SK-N-SH (cell line): ENCODE measurements around the gene CD2. TPM values are rescaled to one million over a fixed set of nuclear protein-coding genes. Genes with fewer than 3 reads are reported as not detected.

Experiments
- CTCF ChIA-PET: fragments of 300-600, 350-600 bp; formaldehyde crosslinking; extraction: SDS; loops from one replicate; lab custom pipeline; 2021; lab: Yijun Ruan, JAX
- POLR2A ChIA-PET: fragments of 350-600 bp; sonication (Branson Sonifier 250); formaldehyde crosslinking; extraction: SDS; loops from one replicate; lab custom pipeline; 2020; ENCODE audit warnings: antibody characterized with exemption, inconsistent platforms; lab: Yijun Ruan, JAX
- DNase-seq: peaks from one replicate; pipeline ENCODE4 v3.0.0; 2012
- H2AFZ ChIP-seq: fragments of 200-600 bp; sonication (generic); 2 replicates; pipeline ENCODE4 v1.8.1; 2016; ENCODE audit warnings: antibody characterized with exemption, mild to moderate bottlenecking, low read depth
- H3F3A ChIP-seq: fragments of 200-600 bp; sonication (generic); replicated peaks from 2 replicates; pipeline ENCODE3; 2016; ENCODE audit warnings: antibody characterized with exemption, mild to moderate bottlenecking; ENCODE audit not compliant: insufficient read depth
- H3K27ac ChIP-seq, 2 experiments: fragments of 200-500 bp in 1 of 2; fragments of 200-600 bp in 1 of 2; sonication (Bioruptor generic) in 1 of 2; sonication (generic), shearing (Covaris generic) in 1 of 2; 2 replicates each; pipeline versions ENCODE4 v1.5.1 to v1.6.1; 2014 to 2016; ENCODE audit warnings: low read depth in 2 of 2, inconsistent platforms in 1 of 2, low read length in 1 of 2, mild to moderate bottlenecking in 1 of 2, mixed read lengths in 1 of 2
- H3K27me3 ChIP-seq: fragments of 200-600 bp; sonication (generic), shearing (Covaris generic); 2 replicates; pipeline ENCODE4 v1.6.1; 2016; ENCODE audit warnings: mixed run types; ENCODE audit not compliant: insufficient read depth
- H3K36me3 ChIP-seq, 2 experiments: fragments of 200-500 bp in 1 of 2; fragments of 200-600 bp in 1 of 2; sonication (Bioruptor generic) in 1 of 2; sonication (generic) in 1 of 2; replicated peaks in 1 of 2; 2 replicates each; pipeline versions ENCODE3 to v1.5.1; 2014 to 2016; ENCODE audit warnings: low read length in 1 of 2, mild to moderate bottlenecking in 1 of 2; ENCODE audit not compliant: insufficient read depth in 2 of 2, control insufficient read depth in 1 of 2
- H3K4me1 ChIP-seq, 2 experiments: fragments of 200-500 bp in 1 of 2; fragments of 200-600 bp in 1 of 2; sonication (Bioruptor generic) in 1 of 2; sonication (generic), shearing (Covaris generic) in 1 of 2; 2 replicates each; pipeline versions ENCODE4 v1.5.1 to v1.6.1; 2014 to 2016; ENCODE audit warnings: low read depth in 1 of 2, low read length in 1 of 2, mixed run types in 1 of 2; ENCODE audit not compliant: insufficient read depth in 2 of 2, control insufficient read depth in 1 of 2
- H3K4me2 ChIP-seq: fragments of 200-600 bp; sonication (generic), shearing (Covaris generic); 2 replicates; pipeline ENCODE4 v1.6.1; 2017; ENCODE audit warnings: mixed run types
- H3K4me3 ChIP-seq, 2 experiments: fragments of 200-500 bp in 1 of 2; fragments of 200-600 bp in 1 of 2; sonication (Bioruptor generic) in 1 of 2; sonication (generic), shearing (Covaris generic) in 1 of 2; 2 replicates each; pipeline versions ENCODE4 v1.5.1 to v1.8.1; 2014 to 2016; ENCODE audit warnings: low read depth in 2 of 2, inconsistent platforms in 1 of 2, low read length in 1 of 2, mild to moderate bottlenecking in 1 of 2, mixed read lengths in 1 of 2, moderate library complexity in 1 of 2
- H3K79me2 ChIP-seq: fragments of 200-600 bp; sonication (generic); 2 replicates; pipeline ENCODE4 v1.8.1; 2017; ENCODE audit warnings: mild to moderate bottlenecking; ENCODE audit not compliant: insufficient read depth
- H3K9ac ChIP-seq: fragments of 200-600 bp; sonication (generic); 2 replicates; pipeline ENCODE4 v1.6.1; 2017; ENCODE audit warnings: mixed run types
- H3K9me2 ChIP-seq: fragments of 200-600 bp; sonication (generic); 2 replicates; pipeline ENCODE4 v1.6.1; 2017; ENCODE audit warnings: mixed run types
- H3K9me3 ChIP-seq: fragments of 200-600 bp; sonication (generic); 2 replicates; pipeline ENCODE4 v1.6.1; 2017; ENCODE audit warnings: mixed run types, mild to moderate bottlenecking, moderate library complexity
- H4K20me1 ChIP-seq: fragments of 200-600 bp; sonication (generic); 2 replicates; pipeline ENCODE4 v1.6.1; 2017; ENCODE audit warnings: mild to moderate bottlenecking, mixed run types; ENCODE audit not compliant: insufficient read depth
- FOSL2 ChIP-seq: IDR thresholded peaks from 2 replicates; pipeline ENCODE4 v1.4.0; 2012; ENCODE audit warnings: low read depth, mild to moderate bottlenecking, moderate library complexity, borderline replicate concordance
- GABPA ChIP-seq: IDR thresholded peaks from 2 replicates; pipeline ENCODE4 v1.4.0; 2012; ENCODE audit warnings: low read depth, mild to moderate bottlenecking
- MXI1 ChIP-seq: IDR thresholded peaks from 2 replicates; pipeline ENCODE4 v1.6.1; 2012; ENCODE audit warnings: mild to moderate bottlenecking, low read depth, low read length, improper control_type of control experiment
- NFIC ChIP-seq: IDR thresholded peaks from 2 replicates; pipeline ENCODE4 v1.4.0; 2012; ENCODE audit warnings: borderline replicate concordance
- POLR2AphosphoS5 ChIP-seq: IDR thresholded peaks from 2 replicates; pipeline ENCODE4 v1.6.1; 2012; ENCODE audit warnings: low read depth, low read length
- RCOR1 ChIP-seq: fragments of 150-350 bp; IDR thresholded peaks from 2 replicates; pipeline ENCODE4 v1.6.1; 2017; ENCODE audit warnings: antibody characterized with exemption, low read length
- RFX5 ChIP-seq: IDR thresholded peaks from 2 replicates; pipeline ENCODE4 v1.6.1; 2012; ENCODE audit warnings: mild to moderate bottlenecking, improper control_type of control experiment, low read length
- RXRA ChIP-seq: IDR thresholded peaks from 2 replicates; pipeline ENCODE4 v1.4.0; 2012; ENCODE audit warnings: low read depth, mild to moderate bottlenecking, borderline replicate concordance
- SMC3 ChIP-seq: IDR thresholded peaks from 2 replicates; pipeline ENCODE4 v1.6.1; 2012; ENCODE audit warnings: low read depth, low read length, improper control_type of control experiment
- TCF12 ChIP-seq: IDR thresholded peaks from 2 replicates; pipeline ENCODE4 v1.4.0; 2012
- YY1 ChIP-seq: IDR thresholded peaks from 2 replicates; pipeline ENCODE4 v1.4.0; 2012; ENCODE audit warnings: low read depth, mild to moderate bottlenecking
- WGBS: methylation state at CpG from one replicate; pipeline ENCODE4 v1.1.6; 2017; ENCODE audit warnings: low lambda C conversion rate; 5-methylcytosine and 5-hydroxymethylcytosine counted together
- polyA plus RNA-seq, 3 experiments: library from polyadenylated mRNA; depleted of rRNA; stranded (reverse); fragments of >200 nt; gene quantifications; 2 replicates each; pipeline ENCODE4 v1.2.3, GENCODE V29; 2012
- TF ChIP-seq, protein P1 (sequence below): fragments of 200-600 bp; sonication (generic); IDR thresholded peaks from 2 replicates; pipeline ENCODE4 v1.6.1; 2017; ENCODE audit warnings: antibody characterized with exemption, mild to moderate bottlenecking, moderate library complexity
- TF ChIP-seq, protein P2 (sequence below): IDR thresholded peaks from 2 replicates; pipeline ENCODE4 v1.4.0; 2012; ENCODE audit warnings: low read depth, borderline replicate concordance
- TF ChIP-seq, protein P3 (sequence below): IDR thresholded peaks from 2 replicates; pipeline ENCODE4 v1.4.0; 2012; ENCODE audit warnings: low read depth, borderline replicate concordance

Gene CD2
- polyA plus RNA-seq, 1 of the 3 experiments (the other 2 are of a cell fraction), result not detected

DNA sequence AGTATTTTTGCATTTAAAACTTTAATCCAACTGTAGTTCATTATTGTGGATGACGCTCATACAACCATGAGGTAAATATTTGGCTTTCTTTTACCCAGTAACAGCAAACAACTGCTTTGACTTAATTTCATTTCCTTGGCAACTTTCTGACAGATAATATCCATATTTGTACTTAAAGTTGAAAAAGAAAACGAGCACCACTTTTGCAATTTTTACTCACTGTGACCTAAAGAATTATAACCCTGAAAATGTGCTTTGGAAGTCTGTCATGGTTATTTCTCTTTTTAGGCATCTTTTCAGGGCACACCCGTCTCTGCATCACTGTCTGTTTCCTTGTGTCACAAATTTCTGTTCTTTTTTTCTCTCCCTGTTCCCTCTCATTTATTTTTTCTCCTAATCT is 918 bp upstream of the CD2 start:
- Histone ChIP-seq H4K20me1 (no peaks in the 10 kb centered on the region), H3K27me3 (no peaks in the 10 kb centered on the region), H3F3A (no peaks in the 10 kb centered on the region), H3K79me2 (no peaks in the 10 kb centered on the region), H3K9ac (no peak overlapping the region), H3K4me1 (no peaks in the 10 kb centered on the region), H3K36me3 (no peaks in the 10 kb centered on the region), H3K27ac (no peak overlapping the region), H2AFZ (no peak overlapping the region), H3K4me3 (no peak overlapping the region), H3K9me2 (no peaks in the 10 kb centered on the region), H3K9me3 (no peaks in the 10 kb centered on the region), H3K4me2 (no peak overlapping the region)
- 27% methylated on average over 3 of the region's 3 CpGs for WGBS
- no peak for DNase-seq
- ChIA-PET CTCF (interaction anchor here (1.4 to 3.4 kb wide), 2 partner anchors 16 to 179 kb away, joined by 3 to 16 read pairs; no protein-coding TSS in a partner anchor), POLR2A (no interaction called here)
- no peak for TF ChIP-seq RFX5
- TF ChIP-seq GABPA, result no peak
- no peak for TF ChIP-seq POLR2AphosphoS5
- TF ChIP-seq RXRA, result no peak
- TF ChIP-seq, protein P1, sequence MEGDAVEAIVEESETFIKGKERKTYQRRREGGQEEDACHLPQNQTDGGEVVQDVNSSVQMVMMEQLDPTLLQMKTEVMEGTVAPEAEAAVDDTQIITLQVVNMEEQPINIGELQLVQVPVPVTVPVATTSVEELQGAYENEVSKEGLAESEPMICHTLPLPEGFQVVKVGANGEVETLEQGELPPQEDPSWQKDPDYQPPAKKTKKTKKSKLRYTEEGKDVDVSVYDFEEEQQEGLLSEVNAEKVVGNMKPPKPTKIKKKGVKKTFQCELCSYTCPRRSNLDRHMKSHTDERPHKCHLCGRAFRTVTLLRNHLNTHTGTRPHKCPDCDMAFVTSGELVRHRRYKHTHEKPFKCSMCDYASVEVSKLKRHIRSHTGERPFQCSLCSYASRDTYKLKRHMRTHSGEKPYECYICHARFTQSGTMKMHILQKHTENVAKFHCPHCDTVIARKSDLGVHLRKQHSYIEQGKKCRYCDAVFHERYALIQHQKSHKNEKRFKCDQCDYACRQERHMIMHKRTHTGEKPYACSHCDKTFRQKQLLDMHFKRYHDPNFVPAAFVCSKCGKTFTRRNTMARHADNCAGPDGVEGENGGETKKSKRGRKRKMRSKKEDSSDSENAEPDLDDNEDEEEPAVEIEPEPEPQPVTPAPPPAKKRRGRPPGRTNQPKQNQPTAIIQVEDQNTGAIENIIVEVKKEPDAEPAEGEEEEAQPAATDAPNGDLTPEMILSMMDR, result no peak
- no peak for TF ChIP-seq TCF12
- TF ChIP-seq RCOR1, result no peak
- TF ChIP-seq YY1, result no peak
- no peak for TF ChIP-seq SMC3
- TF ChIP-seq NFIC, result no peak
- TF ChIP-seq, protein P2, sequence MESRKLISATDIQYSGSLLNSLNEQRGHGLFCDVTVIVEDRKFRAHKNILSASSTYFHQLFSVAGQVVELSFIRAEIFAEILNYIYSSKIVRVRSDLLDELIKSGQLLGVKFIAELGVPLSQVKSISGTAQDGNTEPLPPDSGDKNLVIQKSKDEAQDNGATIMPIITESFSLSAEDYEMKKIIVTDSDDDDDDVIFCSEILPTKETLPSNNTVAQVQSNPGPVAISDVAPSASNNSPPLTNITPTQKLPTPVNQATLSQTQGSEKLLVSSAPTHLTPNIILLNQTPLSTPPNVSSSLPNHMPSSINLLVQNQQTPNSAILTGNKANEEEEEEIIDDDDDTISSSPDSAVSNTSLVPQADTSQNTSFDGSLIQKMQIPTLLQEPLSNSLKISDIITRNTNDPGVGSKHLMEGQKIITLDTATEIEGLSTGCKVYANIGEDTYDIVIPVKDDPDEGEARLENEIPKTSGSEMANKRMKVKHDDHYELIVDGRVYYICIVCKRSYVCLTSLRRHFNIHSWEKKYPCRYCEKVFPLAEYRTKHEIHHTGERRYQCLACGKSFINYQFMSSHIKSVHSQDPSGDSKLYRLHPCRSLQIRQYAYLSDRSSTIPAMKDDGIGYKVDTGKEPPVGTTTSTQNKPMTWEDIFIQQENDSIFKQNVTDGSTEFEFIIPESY, result no peak
- no peak for TF ChIP-seq FOSL2
- TF ChIP-seq, protein P3, sequence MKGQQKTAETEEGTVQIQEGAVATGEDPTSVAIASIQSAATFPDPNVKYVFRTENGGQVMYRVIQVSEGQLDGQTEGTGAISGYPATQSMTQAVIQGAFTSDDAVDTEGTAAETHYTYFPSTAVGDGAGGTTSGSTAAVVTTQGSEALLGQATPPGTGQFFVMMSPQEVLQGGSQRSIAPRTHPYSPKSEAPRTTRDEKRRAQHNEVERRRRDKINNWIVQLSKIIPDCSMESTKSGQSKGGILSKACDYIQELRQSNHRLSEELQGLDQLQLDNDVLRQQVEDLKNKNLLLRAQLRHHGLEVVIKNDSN, result no peak

DNA sequence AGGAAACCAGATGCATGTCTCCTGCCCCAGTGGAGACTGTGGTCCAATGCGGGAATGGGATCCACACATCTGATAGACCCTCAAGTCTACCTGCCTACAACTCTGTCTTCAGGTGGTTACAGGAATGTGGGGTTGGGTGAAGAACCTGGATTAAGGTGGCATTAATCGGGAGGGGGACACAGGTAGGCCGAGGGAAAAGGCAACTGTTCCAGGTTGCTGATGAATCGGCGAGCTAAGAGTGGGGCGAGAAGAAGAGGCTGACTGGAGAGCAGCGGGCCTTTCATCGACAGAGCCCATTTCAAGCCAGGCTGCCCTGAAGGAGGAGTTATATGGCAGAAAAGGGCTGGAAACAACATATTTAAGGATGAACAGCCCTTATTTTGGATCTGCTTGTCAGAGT is 836 bp downstream of the CD2 start:
- no peak overlapping the region for H3K4me3 ChIP-seq
- no peak overlapping the region for H2AFZ ChIP-seq
- ChIA-PET CTCF (interaction anchor here (1.4 to 3.4 kb wide), 2 partner anchors 10 to 17 kb away, joined by 5 to 16 read pairs; no protein-coding TSS in a partner anchor), POLR2A (no interaction called here)
- no peaks in the 10 kb centered on the region for H4K20me1 ChIP-seq
- no peaks in the 10 kb centered on the region for H3K27me3 ChIP-seq
- 68% methylated on average over 8 of the region's 8 CpGs for WGBS
- H3K79me2 ChIP-seq, result no peaks in the 10 kb centered on the region
- H3K27ac ChIP-seq, result no peak overlapping the region
- no peak overlapping the region for H3K9ac ChIP-seq
- TF ChIP-seq MXI1 (no peak), RFX5 (no peak), GABPA (no peak)
- TF ChIP-seq, protein P1, result no peak
- no peaks in the 10 kb centered on the region for H3K9me3 ChIP-seq
- H3K36me3 ChIP-seq, result no peaks in the 10 kb centered on the region
- H3F3A ChIP-seq, result no peaks in the 10 kb centered on the region
- H3K4me2 ChIP-seq, result no peak overlapping the region
- no peaks in the 10 kb centered on the region for H3K4me1 ChIP-seq
- DNase-seq, result no peak
- H3K9me2 ChIP-seq, result no peaks in the 10 kb centered on the region
